Uterus (tissue), 2 donors: ENCODE data around the gene PRELID1.

Experiments used
- POLR2A ChIP-seq, 2 donors: fragments of 450-650 bp; IDR thresholded peaks; one replicate each; pipeline ENCODE4 v1.6.1; 2016; ENCODE audit warnings: antibody characterized with exemption in 2 of 2, mild to moderate bottlenecking in 1 of 2, moderate library complexity in 1 of 2
- TF ChIP-seq, protein P1 (sequence below), 4 experiments: fragments of 200-600 bp in 2 of 4; fragments of 450-650 bp in 2 of 4; sonication (generic) in 2 of 4; IDR thresholded peaks; one replicate each; pipeline ENCODE4 v1.5.1; 2016 to 2019; ENCODE audit warnings: antibody characterized with exemption in 4 of 4, mild to moderate bottlenecking in 2 of 4, moderate library complexity in 1 of 4

GRCh38 chr5:177300236-177300880 lies 3.2 kb upstream of the PRELID1 start:
- TF ChIP-seq, protein P1, sequence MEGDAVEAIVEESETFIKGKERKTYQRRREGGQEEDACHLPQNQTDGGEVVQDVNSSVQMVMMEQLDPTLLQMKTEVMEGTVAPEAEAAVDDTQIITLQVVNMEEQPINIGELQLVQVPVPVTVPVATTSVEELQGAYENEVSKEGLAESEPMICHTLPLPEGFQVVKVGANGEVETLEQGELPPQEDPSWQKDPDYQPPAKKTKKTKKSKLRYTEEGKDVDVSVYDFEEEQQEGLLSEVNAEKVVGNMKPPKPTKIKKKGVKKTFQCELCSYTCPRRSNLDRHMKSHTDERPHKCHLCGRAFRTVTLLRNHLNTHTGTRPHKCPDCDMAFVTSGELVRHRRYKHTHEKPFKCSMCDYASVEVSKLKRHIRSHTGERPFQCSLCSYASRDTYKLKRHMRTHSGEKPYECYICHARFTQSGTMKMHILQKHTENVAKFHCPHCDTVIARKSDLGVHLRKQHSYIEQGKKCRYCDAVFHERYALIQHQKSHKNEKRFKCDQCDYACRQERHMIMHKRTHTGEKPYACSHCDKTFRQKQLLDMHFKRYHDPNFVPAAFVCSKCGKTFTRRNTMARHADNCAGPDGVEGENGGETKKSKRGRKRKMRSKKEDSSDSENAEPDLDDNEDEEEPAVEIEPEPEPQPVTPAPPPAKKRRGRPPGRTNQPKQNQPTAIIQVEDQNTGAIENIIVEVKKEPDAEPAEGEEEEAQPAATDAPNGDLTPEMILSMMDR (IDR thresholded peaks at IDR 0.05) = peak in 1 of 4 experiments; percentile 11
- no peak for TF ChIP-seq POLR2A (IDR thresholded peaks at IDR 0.05)
